HG03432 (cell line): ENCODE measurements around the gene CELSR2.

Experiments
- ATAC-seq: cut with Tn5 transposase; IDR thresholded peaks from one replicate; pipeline ENCODE4 v1.9.1; 2021; ENCODE audit warnings: mild to moderate bottlenecking, moderate library complexity; ENCODE audit not compliant: unreplicated experiment

Gene CELSR2

DNA sequence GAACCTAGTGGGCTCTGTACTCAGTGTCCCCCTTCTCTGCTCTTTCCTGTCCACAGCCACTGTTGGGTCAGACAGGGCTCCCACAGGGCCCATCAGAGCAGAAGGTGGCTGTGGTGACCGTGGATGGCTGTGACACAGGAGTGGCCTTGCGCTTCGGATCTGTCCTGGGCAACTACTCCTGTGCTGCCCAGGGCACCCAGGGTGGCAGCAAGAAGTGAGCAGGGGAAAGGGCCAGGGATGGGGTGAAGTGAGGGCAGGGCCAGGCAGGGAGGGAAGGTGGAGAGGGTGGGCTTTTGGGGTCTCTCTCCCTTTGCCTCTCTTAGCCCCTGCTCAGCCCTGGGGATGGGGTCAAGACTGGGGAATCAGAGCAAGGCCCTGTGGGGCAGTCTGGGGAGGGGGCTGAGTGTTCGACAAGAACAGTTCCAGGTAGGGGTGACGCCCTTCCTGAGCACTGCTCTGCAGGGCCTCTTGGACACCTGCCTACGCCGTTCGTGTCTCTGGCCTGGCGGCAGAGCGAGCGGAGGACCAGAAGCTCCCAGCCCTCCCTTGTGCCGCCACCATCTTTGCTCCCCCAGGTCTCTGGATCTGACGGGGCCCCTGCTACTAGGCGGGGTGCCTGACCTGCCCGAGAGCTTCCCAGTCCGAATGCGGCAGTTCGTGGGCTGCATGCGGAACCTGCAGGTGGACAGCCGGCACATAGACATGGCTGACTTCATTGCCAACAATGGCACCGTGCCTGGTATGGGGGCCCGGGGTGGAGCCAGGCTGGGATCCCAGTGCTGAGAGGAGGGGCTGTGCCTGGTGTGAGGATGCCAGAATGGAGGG, 13.1 kb downstream of the CELSR2 start:
- no peak for ATAC-seq

DNA sequence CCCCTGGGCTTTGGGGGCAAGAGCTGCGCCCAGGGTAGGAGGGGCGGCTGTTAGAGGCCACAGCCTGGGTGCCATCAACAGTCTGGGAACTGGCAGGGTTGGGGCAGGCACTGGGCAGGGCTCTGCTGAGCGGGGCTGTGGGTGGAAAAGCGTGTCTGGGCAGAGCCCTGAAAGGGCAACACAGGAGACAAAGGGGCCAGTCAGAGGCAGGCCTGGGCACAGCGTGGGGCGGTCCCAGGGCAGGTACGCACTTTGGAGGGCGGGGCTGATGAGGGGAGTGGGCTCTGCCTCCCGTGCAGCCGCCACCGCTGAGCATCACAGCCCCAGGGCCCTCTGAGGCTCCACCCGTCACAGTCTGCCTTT, 13.9 kb downstream of the CELSR2 start:
- ATAC-seq: peak; percentile 10

DNA sequence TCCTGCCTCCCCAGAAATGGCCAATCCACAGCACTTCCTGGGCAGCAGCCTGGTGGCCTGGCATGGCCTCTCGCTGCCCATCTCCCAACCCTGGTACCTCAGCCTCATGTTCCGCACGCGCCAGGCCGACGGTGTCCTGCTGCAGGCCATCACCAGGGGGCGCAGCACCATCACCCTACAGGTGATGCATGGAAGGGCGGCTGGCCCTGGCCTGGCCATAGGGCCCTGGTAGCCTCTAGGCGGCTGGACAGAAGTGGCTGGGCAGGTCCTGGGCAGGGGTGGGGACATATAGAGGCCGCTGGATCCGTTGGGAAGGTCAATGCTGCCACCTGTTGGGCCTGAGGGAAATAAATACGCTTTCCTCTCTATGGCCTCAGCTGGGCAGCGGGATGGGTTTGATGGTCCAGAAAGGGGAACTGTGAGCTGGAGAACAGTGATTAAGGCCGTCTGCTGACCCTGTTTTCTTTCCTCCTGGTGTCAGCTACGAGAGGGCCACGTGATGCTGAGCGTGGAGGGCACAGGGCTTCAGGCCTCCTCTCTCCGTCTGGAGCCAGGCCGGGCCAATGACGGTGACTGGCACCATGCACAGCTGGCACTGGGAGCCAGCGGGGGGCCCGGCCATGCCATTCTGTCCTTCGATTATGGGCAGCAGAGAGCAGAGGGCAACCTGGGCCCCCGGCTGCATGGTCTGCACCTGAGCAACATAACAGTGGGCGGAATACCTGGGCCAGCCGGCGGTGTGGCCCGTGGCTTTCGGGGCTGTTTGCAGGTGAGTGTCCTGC, 14.4 kb downstream of the CELSR2 start:
- peak; percentile 75 for ATAC-seq

DNA sequence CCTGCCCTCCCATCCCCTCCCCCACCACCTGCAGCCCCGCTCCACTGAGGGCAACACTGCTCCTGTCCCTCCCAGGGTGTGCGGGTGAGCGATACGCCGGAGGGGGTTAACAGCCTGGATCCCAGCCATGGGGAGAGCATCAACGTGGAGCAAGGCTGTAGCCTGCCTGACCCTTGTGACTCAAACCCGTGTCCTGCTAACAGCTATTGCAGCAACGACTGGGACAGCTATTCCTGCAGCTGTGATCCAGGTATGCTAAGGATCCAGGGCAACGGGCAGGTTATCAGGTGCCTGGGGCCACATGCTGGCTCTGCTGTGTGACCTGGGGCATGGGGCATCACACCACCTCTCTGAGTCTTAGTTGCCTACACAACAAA, 15.0 kb downstream of the CELSR2 start:
- ATAC-seq: no peak

DNA sequence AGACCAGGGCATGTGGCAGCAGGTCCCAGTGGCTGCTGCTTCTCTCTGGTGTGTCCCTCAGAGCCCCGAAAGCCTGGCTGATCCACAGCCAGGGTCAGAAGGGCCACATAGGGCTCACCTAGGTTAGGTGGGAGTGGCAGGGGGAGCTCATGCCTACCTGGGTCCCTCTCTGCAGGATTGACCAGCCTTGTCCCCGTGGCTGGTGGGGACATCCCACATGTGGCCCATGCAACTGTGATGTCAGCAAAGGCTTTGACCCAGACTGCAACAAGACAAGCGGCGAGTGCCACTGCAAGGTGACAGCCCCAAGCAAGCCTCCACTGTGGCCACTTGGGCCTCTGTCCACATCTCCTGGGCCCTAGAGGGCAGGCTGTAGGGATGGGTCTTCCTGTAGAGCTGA, 15.7 kb downstream of the CELSR2 start:
- no peak for ATAC-seq

DNA sequence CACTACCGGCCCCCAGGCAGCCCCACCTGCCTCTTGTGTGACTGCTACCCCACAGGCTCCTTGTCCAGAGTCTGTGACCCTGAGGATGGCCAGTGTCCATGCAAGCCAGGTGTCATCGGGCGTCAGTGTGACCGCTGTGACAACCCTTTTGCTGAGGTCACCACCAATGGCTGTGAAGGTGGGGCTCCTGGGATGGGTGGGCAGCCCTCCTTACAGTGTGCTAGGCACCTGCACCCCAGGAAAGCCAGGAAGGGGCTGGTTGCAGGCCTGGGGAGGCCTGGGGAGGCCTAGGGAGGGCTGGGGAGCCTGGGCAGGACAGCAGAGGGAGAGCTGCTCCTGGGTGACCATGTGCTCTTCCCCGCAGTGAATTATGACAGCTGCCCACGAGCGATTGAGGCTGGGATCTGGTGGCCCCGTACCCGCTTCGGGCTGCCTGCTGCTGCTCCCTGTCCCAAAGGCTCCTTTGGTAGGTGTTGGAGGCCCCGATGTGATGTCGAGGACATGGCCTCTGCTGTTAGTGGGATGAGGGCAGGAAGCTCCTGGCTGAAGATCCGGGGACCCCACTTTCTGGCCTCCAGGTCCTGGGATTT, 16.5 kb downstream of the CELSR2 start:
- no peak for ATAC-seq

DNA sequence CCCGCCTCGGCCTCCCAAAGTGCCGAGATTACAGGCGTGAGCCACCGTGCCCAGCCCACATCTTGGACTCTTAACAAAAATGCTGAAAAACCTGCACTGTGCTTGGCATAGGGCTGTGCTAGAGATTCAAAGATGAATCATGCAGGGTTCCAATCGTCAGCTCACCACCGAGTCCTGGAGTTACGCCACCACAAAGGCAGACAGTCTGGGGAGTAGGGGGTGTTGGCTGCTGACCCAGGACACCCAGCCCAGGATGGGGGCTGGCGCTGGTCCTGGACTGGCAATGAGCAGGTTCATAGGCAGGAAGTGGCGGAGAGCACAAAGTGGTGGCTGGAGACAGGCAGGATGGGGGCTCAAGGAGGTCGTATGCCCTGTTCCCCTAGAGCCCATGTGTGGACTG, 17.6 kb downstream of the CELSR2 start:
- no peak for ATAC-seq

DNA sequence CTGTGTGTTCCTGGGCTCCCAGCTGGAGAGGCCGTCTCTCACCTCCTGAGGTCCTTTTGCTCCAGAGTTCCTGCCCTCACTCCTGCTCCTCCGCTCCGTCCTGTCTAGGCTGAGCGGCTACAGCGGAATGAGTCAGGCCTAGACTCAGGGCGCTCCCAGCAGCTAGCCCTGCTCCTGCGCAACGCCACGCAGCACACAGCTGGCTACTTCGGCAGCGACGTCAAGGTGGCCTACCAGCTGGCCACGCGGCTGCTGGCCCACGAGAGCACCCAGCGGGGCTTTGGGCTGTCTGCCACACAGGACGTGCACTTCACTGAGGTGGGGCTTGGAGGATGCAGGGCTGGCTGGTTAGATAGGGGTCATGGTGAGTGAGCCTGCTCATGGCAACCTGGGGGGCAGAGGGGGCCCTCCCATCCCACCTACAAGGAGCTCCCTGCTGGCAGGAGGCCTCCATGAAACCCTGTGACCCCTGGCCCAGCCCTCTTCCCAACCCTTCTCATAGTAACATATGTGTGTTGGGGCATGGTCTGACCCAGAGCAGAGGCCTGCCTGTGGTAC, 18.5 kb downstream of the CELSR2 start:
- ATAC-seq: no peak

DNA sequence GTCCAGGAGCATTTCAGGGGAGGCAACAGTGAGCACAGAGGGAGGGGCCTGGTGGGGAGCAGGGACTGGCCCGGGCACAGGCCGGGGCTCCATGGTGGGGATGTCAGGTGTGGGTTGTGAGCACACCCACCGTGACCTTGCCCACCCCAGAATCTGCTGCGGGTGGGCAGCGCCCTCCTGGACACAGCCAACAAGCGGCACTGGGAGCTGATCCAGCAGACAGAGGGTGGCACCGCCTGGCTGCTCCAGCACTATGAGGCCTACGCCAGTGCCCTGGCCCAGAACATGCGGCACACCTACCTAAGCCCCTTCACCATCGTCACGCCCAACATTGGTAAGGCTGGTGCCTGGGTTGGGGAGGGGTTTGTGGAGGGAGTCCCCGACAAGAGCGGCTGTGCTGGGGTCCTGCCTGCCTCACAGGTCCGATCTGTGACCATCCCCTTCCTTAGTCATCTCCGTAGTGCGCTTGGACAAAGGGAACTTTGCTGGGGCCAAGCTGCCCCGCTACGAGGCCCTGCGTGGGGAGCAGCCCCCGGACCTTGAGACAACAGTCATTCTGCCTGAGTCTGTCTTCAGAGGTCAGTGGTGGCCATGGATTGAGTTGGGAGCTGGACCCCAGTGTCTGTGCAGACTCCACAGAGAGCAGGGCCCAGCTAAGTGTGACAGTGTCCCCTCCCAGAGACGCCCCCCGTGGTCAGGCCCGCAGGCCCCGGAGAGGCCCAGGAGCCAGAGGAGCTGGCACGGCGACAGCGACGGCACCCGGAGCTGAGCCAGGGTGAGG, 19.3 kb downstream of the CELSR2 start:
- ATAC-seq: no peak

DNA sequence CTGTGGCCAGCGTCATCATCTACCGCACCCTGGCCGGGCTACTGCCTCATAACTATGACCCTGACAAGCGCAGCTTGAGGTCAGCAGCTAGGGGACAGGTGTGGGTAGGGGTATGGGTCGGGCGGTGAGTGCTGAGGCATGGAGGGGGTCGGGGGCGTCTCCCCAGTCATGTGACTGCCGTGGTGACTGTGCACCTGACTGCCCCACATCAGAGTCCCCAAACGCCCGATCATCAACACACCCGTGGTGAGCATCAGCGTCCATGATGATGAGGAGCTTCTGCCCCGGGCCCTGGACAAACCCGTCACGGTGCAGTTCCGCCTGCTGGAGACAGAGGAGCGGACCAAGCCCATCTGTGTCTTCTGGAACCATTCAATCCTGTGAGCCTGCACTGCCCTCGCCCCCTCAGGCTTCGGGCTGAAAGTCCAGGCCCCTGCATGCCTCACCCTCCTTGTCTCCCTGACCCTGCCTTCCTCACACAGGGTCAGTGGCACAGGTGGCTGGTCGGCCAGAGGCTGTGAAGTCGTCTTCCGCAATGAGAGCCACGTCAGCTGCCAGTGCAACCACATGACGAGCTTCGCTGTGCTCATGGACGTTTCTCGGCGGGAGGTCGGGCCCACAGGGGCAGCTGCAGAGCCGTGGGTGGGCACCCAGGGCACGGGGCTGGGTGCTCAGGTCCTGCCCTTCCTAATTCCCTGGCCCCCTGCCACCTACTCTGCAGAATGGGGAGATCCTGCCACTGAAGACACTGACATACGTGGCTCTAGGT, 20.1 kb downstream of the CELSR2 start:
- ATAC-seq: no peak

DNA sequence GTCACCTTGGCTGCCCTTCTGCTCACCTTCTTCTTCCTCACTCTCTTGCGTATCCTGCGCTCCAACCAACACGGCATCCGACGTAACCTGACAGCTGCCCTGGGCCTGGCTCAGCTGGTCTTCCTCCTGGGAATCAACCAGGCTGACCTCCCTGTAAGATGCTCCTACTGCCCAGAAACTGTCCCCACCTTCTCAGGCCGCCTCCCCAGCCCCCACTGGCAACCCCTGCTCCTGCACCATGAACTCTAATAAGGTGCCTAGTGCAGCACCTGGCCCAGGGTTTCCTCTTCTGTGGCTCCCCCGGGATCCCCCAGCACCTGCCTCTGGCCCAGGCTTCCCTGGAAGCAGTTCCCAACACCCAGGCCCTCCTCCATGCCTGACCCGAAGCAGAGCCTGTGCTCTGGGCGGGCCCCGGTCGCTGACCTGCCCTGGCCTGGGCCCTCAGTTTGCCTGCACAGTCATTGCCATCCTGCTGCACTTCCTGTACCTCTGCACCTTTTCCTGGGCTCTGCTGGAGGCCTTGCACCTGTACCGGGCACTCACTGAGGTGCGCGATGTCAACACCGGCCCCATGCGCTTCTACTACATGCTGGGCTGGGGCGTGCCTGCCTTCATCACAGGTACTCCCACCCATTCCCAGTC, 20.8 kb downstream of the CELSR2 start:
- ATAC-seq: no peak

DNA sequence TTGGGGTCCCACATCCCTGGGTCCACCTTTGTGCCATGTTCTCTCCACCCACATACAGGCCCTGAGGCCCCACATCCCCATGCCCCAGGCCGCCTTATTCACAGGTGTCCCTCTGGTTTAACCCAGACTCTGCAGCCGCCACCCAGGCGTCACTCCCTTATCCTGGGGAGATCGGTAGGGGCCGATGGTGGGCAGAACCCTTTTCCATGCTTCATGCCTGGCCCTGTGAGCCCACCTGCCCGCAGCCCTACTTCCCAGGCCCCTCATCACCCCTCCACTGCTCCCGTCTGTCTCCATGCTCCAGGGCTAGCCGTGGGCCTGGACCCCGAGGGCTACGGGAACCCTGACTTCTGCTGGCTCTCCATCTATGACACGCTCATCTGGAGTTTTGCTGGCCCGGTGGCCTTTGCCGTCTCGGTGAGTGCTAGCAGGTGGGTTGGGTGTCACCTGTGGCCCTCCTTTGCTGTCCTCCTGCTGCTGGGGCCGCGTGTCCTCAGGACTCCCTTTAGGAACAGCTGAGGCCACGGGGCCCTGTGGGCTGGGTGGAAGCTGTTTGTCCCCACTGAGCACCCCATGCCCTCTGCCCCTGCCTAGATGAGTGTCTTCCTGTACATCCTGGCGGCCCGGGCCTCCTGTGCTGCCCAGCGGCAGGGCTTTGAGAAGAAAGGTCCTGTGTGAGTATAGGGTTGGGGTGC, 21.4 kb downstream of the CELSR2 start:
- no peak for ATAC-seq

DNA sequence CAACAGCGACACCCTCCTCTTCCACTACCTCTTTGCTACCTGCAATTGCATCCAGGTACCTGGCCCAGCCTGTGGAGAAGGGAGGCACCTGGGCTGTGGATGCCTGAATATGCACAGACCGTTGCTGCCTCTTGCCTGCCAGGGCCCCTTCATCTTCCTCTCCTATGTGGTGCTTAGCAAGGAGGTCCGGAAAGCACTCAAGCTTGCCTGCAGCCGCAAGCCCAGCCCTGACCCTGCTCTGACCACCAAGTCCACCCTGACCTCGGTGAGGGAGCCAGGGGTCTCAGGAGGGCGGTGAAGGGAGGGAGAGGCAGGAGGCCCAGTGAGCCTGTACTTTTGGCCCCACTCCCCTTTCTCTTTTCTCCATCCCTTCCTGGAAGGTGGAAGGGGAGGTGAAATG, 22.1 kb downstream of the CELSR2 start:
- no peak for ATAC-seq

DNA sequence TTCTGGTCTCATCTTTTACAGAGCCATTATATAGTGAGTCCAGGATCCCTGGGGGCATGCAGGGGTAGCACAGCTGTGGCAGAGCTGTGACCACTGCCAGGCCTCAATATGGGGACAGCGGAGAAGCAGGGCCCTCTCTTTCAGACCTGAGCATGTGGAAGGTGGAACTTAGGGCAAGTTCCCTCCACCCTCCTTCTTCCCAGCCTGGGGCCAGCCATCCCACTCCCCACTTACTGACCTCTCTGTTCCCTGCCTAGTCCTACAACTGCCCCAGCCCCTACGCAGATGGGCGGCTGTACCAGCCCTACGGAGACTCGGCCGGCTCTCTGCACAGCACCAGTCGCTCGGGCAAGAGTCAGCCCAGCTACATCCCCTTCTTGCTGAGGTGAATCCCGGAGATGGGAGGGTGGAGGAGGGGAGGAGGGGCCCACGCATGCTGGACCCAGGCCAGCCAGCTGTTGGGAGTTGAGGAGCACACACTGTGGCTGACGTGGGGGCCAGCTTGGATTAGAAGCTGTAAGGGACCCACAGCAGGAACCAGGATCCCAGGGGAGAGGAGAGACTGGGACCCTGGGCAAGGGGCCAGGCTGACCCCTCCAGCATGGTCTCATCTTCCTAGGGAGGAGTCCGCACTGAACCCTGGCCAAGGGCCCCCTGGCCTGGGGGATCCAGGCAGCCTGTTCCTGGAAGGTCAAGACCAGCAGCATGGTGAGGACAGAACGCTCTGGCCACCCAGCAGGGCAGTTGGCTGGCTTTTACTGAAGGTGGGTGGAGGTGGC, 22.9 kb downstream of the CELSR2 start:
- no peak for ATAC-seq

DNA sequence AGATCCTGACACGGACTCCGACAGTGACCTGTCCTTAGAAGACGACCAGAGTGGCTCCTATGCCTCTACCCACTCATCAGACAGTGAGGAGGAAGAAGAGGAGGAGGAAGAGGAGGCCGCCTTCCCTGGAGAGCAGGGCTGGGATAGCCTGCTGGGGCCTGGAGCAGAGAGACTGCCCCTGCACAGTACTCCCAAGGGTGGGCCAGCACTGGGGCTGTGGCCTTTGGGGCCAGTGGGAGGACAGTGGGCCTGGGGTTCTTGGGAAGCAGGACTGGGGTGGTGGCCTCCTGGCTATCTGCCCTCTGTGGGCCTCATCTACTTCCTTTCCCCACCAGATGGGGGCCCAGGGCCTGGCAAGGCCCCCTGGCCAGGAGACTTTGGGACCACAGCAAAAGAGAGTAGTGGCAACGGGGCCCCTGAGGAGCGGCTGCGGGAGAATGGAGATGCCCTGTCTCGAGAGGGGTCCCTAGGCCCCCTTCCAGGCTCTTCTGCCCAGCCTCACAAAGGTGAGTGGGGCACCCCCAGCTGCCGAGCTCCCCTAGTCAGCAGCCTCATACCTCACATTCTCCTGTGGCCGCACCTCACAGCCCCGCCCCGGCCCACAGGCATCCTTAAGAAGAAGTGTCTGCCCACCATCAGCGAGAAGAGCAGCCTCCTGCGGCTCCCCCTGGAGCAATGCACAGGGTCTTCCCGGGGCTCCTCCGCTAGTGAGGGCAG, 23.6 kb downstream of the CELSR2 start:
- ATAC-seq: no peak

DNA sequence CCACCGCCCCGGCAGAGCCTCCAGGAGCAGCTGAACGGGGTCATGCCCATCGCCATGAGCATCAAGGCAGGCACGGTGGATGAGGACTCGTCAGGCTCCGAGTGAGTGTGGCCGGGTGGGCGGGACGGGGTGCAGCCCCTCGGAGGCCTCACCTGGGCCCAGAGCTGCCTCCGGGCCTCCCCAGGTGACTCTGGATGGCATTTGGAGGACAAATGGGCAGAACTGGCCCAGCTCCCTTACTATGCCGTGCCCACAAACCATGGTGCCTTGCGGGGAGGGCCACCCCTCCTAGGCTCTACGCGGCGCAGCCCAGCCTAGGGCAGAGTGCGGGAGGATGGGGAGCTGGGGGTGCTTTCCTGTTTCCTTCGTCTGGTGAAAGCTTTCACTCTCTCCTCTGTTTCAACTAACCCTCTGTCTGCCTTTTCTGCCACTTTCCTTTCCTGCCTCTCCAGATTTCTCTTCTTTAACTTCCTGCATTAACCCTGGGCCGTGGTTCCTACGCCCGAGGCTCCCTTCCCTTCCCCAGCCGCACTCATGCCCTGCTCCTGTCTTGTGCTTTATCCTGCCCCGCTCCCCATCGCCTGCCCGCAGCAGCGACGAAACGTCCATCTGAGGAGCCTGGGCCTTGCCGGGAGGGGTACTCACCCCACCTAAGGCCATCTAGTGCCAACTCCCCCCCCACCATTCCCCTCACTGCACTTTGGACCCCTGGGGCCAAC, 24.4 kb downstream of the CELSR2 start:
- ATAC-seq: no peak
